Bladder microvascular endothelial cell (primary cell): ENCODE data around the gene METTL17. TPM values are rescaled to one million over a fixed set of nuclear protein-coding genes. Genes with fewer than 3 reads are reported as not detected.

Experiments
- total RNA-seq: library from RNA; depleted of rRNA; stranded (reverse); fragments of >200 nt; gene quantifications from 2 replicates; pipeline ENCODE4 v1.2.3, GENCODE V29; 2014

METTL17 gene
- 20.6 and 22.3 TPM in 2 replicates for total RNA-seq

GRCh38 chr14:20989787-20990600, at the start of gene METTL17:
Gene METTL17, plus strand, starts transcription at chr14:20989980. Its CDS starts 23 bp downstream, at chr14:20990003.

GRCh38 chr14:20954736-20955537, 34.8 kb upstream of the METTL17 start, which contains the start of gene RNASE2:
Gene RNASE2, plus strand, starts transcription at chr14:20955487. Its CDS starts 285 bp downstream, at chr14:20955772.

GRCh38 chr14:20998674-20999366, 9.0 kb downstream of the METTL17 start, which contains the start of gene SLC39A2:
Gene SLC39A2, plus strand, starts transcription at chr14:20999293. Its CDS starts 154 bp downstream, at chr14:20999447.

GRCh38 chr14:21024585-21025370, 35.0 kb downstream of the METTL17 start, which contains the start of gene NDRG2:
Gene NDRG2, minus strand, starts transcription at chr14:21025061. Its CDS starts 1,746 bp downstream, at chr14:21023315.

GRCh38 chr14:21029917-21030316, 40.1 kb downstream of the METTL17 start, which contains the start of gene TPPP2:
Gene TPPP2, plus strand, starts transcription at chr14:21030217. Its CDS starts 365 bp downstream, at chr14:21030582.

GRCh38 chr14:21034707-21035106, 44.9 kb downstream of the METTL17 start, which contains the start of gene RNASE13:
Gene RNASE13, minus strand, starts transcription at chr14:21034807. Its CDS starts 519 bp downstream, at chr14:21034288.

GRCh38 chr14:21041676-21042433, 52.1 kb downstream of the METTL17 start, which contains the start of gene RNASE7:
Gene RNASE7, plus strand, starts transcription at chr14:21042362. Its CDS starts 631 bp downstream, at chr14:21042993.

Other genes starting within 250 kb of the METTL17 start
- gene EDDM3A, start 244.1 kb upstream of the METTL17 start, total RNA-seq: not detected in 2 replicates
- not detected in 2 replicates for gene EDDM3B, start 221.6 kb upstream of the METTL17 start, total RNA-seq
- gene RNASE6, start 208.7 kb upstream of the METTL17 start, total RNA-seq: not detected in 2 replicates
- 39.1 and 99.4 TPM in 2 replicates for gene RNASE1, start 187.1 kb upstream of the METTL17 start, total RNA-seq
- gene RNASE3, start 98.6 kb upstream of the METTL17 start, total RNA-seq: not detected in 2 replicates
- gene RNASE2, start 34.5 kb upstream of the METTL17 start, total RNA-seq: not detected in 2 replicates
- not detected in 2 replicates for gene SLC39A2, start 9.3 kb downstream of the METTL17 start, total RNA-seq
- 0.65 and 1.5 TPM in 2 replicates for gene NDRG2, start 35.1 kb downstream of the METTL17 start, total RNA-seq
- not detected in 2 replicates for gene TPPP2, start 40.2 kb downstream of the METTL17 start, total RNA-seq
- gene RNASE13, start 44.8 kb downstream of the METTL17 start, total RNA-seq: not detected in 2 replicates
- not detected in 2 replicates for gene RNASE7, start 52.4 kb downstream of the METTL17 start, total RNA-seq
- gene RNASE8, start 67.8 kb downstream of the METTL17 start, total RNA-seq: not detected in 2 replicates
- gene ARHGEF40, start 80.3 kb downstream of the METTL17 start, total RNA-seq: 3.1 and 9.9 TPM in 2 replicates
- gene ZNF219, start 108.7 kb downstream of the METTL17 start, total RNA-seq: 3.2 and 5.2 TPM in 2 replicates
- gene TMEM253, start 111.1 kb downstream of the METTL17 start, total RNA-seq: 0.13 TPM in 1 of 2 replicates, not detected in the other
- not detected in 2 replicates for gene OR5AU1, start 166.1 kb downstream of the METTL17 start, total RNA-seq